ENCODE measurements around the gene EML4.

Gene EML4

GRCh38 chr2:42211291-42211690 is 42.1 kb downstream of the EML4 start:
- TF ChIP-seq GATA2 (IDR thresholded peaks at IDR 0.05; ENCODE audit: low read depth, low read length) = no peak
- no peak for TF ChIP-seq GATA3 (IDR thresholded peaks at IDR 0.05; ENCODE audit: low read depth, low read length)

- TF ChIP-seq GATA3 (IDR thresholded peaks at IDR 0.05; ENCODE audit: low read depth, low read length) = no peak
- TF ChIP-seq GATA2 (IDR thresholded peaks at IDR 0.05; ENCODE audit: low read depth, low read length) = no peak
Measured at GRCh38 chr2:42214669-42215068, 45.5 kb downstream of the EML4 start.

GRCh38 chr2:42216694-42217093 is 47.5 kb downstream of the EML4 start:
- TF ChIP-seq GATA3 (IDR thresholded peaks at IDR 0.05; ENCODE audit: low read depth, low read length) (no peak), GATA2 (IDR thresholded peaks at IDR 0.05; ENCODE audit: low read depth, low read length) (no peak)

GRCh38 chr2:42217307-42217706 is 48.2 kb downstream of the EML4 start:
- TF ChIP-seq GATA2 (IDR thresholded peaks at IDR 0.05; ENCODE audit: low read depth, low read length) (no peak), GATA3 (IDR thresholded peaks at IDR 0.05; ENCODE audit: low read depth, low read length) (no peak)

- TF ChIP-seq GATA2 (IDR thresholded peaks at IDR 0.05; ENCODE audit: low read depth, low read length) (no peak), GATA3 (IDR thresholded peaks at IDR 0.05; ENCODE audit: low read depth, low read length) (no peak)
Measured at GRCh38 chr2:42217914-42218313, 48.8 kb downstream of the EML4 start.

- TF ChIP-seq GATA2 (IDR thresholded peaks at IDR 0.05; ENCODE audit: low read depth, low read length) (no peak), GATA3 (IDR thresholded peaks at IDR 0.05; ENCODE audit: low read depth, low read length) (no peak)
Measured at GRCh38 chr2:42218712-42219111, 49.6 kb downstream of the EML4 start.

- TF ChIP-seq GATA3 (IDR thresholded peaks at IDR 0.05; ENCODE audit: low read depth, low read length) (no peak), GATA2 (IDR thresholded peaks at IDR 0.05; ENCODE audit: low read depth, low read length) (no peak)
Measured at GRCh38 chr2:42219160-42219559, 50.0 kb downstream of the EML4 start.

- no peak for TF ChIP-seq GATA2 (IDR thresholded peaks at IDR 0.05; ENCODE audit: low read depth, low read length)
- no peak for TF ChIP-seq GATA3 (IDR thresholded peaks at IDR 0.05; ENCODE audit: low read depth, low read length)
Measured at GRCh38 chr2:42220566-42220965, 51.4 kb downstream of the EML4 start.

GRCh38 chr2:42223067-42223854 is 54.1 kb downstream of the EML4 start:
- TF ChIP-seq GATA3 (IDR thresholded peaks at IDR 0.05; ENCODE audit: low read depth, low read length) = no peak
- TF ChIP-seq GATA2 (IDR thresholded peaks at IDR 0.05; ENCODE audit: low read depth, low read length) = 0 out of 2 replicates have a peak, but pooled peaks have one; percentile 15

GRCh38 chr2:42223855-42224268 is 54.7 kb downstream of the EML4 start:
- TF ChIP-seq GATA3 (IDR thresholded peaks at IDR 0.05; ENCODE audit: low read depth, low read length) (no peak), GATA2 (IDR thresholded peaks at IDR 0.05; ENCODE audit: low read depth, low read length) (no peak)

GRCh38 chr2:42224422-42225067 is 55.4 kb downstream of the EML4 start:
- TF ChIP-seq GATA2 (IDR thresholded peaks at IDR 0.05; ENCODE audit: low read depth, low read length) (no peak), GATA3 (IDR thresholded peaks at IDR 0.05; ENCODE audit: low read depth, low read length) (no peak)

- TF ChIP-seq GATA2 (IDR thresholded peaks at IDR 0.05; ENCODE audit: low read depth, low read length) (no peak), GATA3 (IDR thresholded peaks at IDR 0.05; ENCODE audit: low read depth, low read length) (no peak)
Measured at GRCh38 chr2:42225573-42225972, 56.4 kb downstream of the EML4 start.

GRCh38 chr2:42227491-42227890 is 58.3 kb downstream of the EML4 start:
- TF ChIP-seq GATA3 (IDR thresholded peaks at IDR 0.05; ENCODE audit: low read depth, low read length) (no peak), GATA2 (IDR thresholded peaks at IDR 0.05; ENCODE audit: low read depth, low read length) (no peak)

GRCh38 chr2:42228101-42228500 is 58.9 kb downstream of the EML4 start:
- TF ChIP-seq GATA2 (IDR thresholded peaks at IDR 0.05; ENCODE audit: low read depth, low read length) = no peak
- no peak for TF ChIP-seq GATA3 (IDR thresholded peaks at IDR 0.05; ENCODE audit: low read depth, low read length)

- TF ChIP-seq GATA3 (IDR thresholded peaks at IDR 0.05; ENCODE audit: low read depth, low read length) (no peak), GATA2 (IDR thresholded peaks at IDR 0.05; ENCODE audit: low read depth, low read length) (0 out of 2 replicates have a peak, but pooled peaks have one; percentile 1)
Measured at GRCh38 chr2:42229949-42230348, 60.8 kb downstream of the EML4 start.

Measured in SH-SY5Y (cell line).